Measurements from ENCODE around the gene CPXM1.

- TF ChIP-seq CTCF (conservative IDR thresholded peaks at IDR 0.05; ENCODE audit: low read length) (no peak), EZH2phosphoT487 (IDR thresholded peaks at IDR 0.05; ENCODE audit: borderline replicate concordance) (no peak)
Measured at GRCh38 chr20:2822073-2822472, 21.6 kb upstream of the CPXM1 start.

All from Loucy (cell line).